GM18526 (cell line): ENCODE measurements around the gene XRCC1.

Experiments used
- POLR2A ChIP-seq: IDR thresholded peaks from 3 replicates; pipeline ENCODE4 v1.6.1; 2011; ENCODE audit not compliant: insufficient read length; ENCODE audit errors: extremely low read depth

Gene XRCC1

GRCh38 chr19:43609872-43610271 lies 34.5 kb upstream of the XRCC1 start:
- no peak for TF ChIP-seq POLR2A

GRCh38 chr19:43607238-43608205 lies 32.2 kb upstream of the XRCC1 start:
- no peak for TF ChIP-seq POLR2A

GRCh38 chr19:43606569-43607229 lies 31.4 kb upstream of the XRCC1 start:
- TF ChIP-seq POLR2A = no peak

- TF ChIP-seq POLR2A = no peak
Measured at GRCh38 chr19:43605875-43606568, 30.7 kb upstream of the XRCC1 start.

GRCh38 chr19:43599635-43600295 lies 24.4 kb upstream of the XRCC1 start:
- TF ChIP-seq POLR2A = no peak

GRCh38 chr19:43598445-43599240 lies 23.3 kb upstream of the XRCC1 start:
- no peak for TF ChIP-seq POLR2A

- TF ChIP-seq POLR2A = no peak
Measured at GRCh38 chr19:43597876-43598275, 22.5 kb upstream of the XRCC1 start.

GRCh38 chr19:43596842-43597461 lies 21.6 kb upstream of the XRCC1 start:
- TF ChIP-seq POLR2A = no peak

- peak; percentile 68 for TF ChIP-seq POLR2A
Measured at GRCh38 chr19:43595999-43596841, 20.9 kb upstream of the XRCC1 start, which contains the start of the genes IRGQ and ZNF576. Gene IRGQ, minus strand, starts transcription at chr19:43596134. Its CDS starts 796 bp downstream, at chr19:43595338. Gene ZNF576, plus strand, starts transcription at chr19:43596595. Its CDS starts 514 bp downstream, at chr19:43597109.

- no peak for TF ChIP-seq POLR2A
Measured at GRCh38 chr19:43595605-43595998, 20.3 kb upstream of the XRCC1 start.

GRCh38 chr19:43594710-43595604 lies 19.6 kb upstream of the XRCC1 start:
- TF ChIP-seq POLR2A = peak; percentile 15
